ENCODE results near the gene LMBRD2.

LMBRD2 gene

DNA sequence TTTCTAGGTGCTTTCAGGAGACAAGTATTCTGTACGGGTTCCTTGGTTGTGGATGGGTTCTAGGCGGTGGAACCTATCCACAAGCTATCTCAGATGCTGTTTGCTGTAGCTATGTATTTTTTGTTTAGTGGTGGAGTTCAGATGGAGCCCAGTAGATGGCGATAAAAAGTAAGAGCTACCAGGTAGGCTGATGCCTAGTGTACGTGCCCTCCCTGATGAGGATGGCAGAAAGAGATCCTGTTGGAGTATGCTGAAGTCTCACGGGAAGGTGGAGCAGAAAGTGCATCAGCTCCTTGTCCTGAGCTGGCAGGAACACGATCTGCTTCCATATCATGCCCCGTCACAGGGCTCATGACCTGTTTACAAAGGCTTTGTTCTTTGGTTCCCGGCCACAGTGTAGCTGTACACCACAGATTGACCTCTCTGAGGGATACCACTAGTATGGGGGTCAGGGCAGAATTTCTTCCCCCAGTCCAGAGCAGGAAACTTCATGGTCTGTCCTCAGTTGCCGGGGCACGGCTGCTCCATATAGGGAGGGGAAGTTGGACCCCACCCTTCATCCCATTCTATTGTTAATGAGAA lies 72.4 kb downstream of the LMBRD2 start:
- TF ChIP-seq, protein P1, sequence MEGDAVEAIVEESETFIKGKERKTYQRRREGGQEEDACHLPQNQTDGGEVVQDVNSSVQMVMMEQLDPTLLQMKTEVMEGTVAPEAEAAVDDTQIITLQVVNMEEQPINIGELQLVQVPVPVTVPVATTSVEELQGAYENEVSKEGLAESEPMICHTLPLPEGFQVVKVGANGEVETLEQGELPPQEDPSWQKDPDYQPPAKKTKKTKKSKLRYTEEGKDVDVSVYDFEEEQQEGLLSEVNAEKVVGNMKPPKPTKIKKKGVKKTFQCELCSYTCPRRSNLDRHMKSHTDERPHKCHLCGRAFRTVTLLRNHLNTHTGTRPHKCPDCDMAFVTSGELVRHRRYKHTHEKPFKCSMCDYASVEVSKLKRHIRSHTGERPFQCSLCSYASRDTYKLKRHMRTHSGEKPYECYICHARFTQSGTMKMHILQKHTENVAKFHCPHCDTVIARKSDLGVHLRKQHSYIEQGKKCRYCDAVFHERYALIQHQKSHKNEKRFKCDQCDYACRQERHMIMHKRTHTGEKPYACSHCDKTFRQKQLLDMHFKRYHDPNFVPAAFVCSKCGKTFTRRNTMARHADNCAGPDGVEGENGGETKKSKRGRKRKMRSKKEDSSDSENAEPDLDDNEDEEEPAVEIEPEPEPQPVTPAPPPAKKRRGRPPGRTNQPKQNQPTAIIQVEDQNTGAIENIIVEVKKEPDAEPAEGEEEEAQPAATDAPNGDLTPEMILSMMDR (IDR thresholded peaks at IDR 0.05; ENCODE audit: low read depth, low read length, missing control alignments): peak; percentile 68
- H3K4me3 ChIP-seq (replicated peaks; ENCODE audit: low read depth, low read length): no peak overlapping the region
- DNase-seq (ENCODE audit: extremely low read depth, low read depth): no peak

DNA sequence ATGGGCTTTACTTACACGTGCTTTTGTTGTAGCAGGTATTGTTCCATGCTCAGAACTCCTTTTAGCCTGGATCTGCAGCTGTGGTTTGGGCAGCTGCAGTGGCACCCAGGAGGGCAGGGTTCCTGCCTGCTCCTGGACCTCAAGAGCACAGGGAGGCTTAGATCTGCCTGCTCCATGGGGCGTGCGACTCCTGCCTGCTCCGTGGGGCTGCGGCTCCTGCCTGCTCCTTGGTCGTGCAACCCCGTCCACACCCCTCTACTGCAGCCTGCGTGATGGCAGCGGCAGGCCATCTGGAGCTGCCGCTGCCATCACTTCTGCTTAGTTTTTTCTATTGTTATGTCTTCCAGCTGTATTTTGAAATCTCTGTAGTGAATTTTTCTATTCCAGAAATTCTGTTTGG lies 73.3 kb downstream of the LMBRD2 start:
- DNase-seq (ENCODE audit: extremely low read depth, low read depth): no peak
- no peak overlapping the region for H3K4me3 ChIP-seq (replicated peaks; ENCODE audit: low read depth, low read length)
- TF ChIP-seq, protein P1 (IDR thresholded peaks at IDR 0.05; ENCODE audit: low read depth, low read length, missing control alignments): no peak

DNA sequence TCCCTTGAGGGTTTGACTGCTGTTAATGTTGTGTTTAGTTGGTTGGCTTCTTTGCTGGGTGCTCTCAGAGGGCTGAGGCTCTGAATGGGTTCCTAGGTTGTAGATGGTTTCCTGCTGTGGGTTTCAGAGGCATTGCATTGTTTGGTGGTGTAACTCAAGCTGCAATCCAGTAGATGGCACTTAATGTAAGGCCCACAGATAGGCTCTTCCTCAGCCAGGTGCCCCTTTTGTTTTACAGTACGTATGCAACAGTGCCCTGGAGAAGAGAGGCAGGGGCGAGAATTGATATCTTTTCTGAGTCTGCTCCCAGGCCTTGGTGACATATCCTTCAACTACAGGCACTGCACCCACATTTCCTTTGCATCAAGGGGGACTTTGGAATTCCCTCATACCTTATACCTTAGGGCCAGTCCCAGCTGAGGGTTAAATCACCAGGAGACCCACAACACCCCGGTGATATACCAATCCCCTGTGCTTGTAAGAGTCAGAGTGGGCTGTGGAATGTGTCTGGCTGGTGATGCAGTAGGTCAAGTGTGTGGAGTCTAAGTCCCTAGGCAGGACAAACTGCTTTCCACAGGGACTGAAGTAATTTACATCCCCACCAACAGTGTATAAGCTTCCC lies 78.0 kb downstream of the LMBRD2 start:
- DNase-seq (ENCODE audit: extremely low read depth, low read depth): no peak
- no peak overlapping the region for H3K4me3 ChIP-seq (replicated peaks; ENCODE audit: low read depth, low read length)
- TF ChIP-seq, protein P1 (IDR thresholded peaks at IDR 0.05; ENCODE audit: low read depth, low read length, missing control alignments): peak; percentile 13

DNA sequence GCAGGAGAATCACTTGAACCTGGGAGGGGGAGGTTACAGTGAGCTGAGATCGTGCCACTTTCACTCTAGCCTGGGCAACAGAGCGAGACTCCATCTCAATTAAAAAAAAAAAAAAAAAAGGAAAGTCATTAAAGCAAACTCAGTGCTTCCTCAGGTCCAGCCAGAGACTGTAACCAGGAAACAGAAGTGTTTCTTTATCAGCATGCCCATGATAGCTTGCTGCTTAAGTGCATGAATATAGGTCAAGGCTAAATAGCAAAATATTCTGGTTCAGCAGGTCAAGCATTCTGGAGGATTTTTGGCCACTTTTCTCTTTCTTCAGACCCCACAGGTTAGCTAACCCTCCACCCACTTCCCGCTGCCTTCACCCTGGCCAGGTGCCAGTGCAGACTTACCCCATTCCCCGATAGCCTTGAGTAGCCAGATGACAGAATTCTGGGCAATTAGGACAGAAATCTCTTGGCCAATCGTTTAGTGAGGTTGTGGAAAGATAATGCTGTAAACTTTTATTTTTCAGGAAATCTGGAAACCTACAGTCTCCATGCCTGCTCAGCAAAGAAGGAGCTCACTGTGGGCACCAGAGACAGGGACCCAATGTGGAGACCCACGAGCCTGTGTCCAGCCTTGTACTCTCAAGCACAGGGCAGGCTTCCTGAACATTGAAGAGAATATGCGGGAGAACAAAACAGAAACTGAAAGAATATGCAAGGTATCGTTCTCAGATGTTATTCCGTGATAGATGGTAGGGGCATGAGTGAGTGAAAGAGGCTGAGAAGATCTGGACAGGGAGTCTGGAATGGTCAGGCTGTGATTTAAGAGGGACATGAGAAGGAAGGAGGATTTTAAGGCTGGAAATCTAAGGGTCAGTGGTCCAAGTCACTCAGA lies 80.8 kb downstream of the LMBRD2 start:
- TF ChIP-seq, protein P1 (IDR thresholded peaks at IDR 0.05; ENCODE audit: low read depth, low read length, missing control alignments): no peak
- DNase-seq (ENCODE audit: extremely low read depth, low read depth): no peak
- no peak overlapping the region for H3K4me3 ChIP-seq (replicated peaks; ENCODE audit: low read depth, low read length)

DNA sequence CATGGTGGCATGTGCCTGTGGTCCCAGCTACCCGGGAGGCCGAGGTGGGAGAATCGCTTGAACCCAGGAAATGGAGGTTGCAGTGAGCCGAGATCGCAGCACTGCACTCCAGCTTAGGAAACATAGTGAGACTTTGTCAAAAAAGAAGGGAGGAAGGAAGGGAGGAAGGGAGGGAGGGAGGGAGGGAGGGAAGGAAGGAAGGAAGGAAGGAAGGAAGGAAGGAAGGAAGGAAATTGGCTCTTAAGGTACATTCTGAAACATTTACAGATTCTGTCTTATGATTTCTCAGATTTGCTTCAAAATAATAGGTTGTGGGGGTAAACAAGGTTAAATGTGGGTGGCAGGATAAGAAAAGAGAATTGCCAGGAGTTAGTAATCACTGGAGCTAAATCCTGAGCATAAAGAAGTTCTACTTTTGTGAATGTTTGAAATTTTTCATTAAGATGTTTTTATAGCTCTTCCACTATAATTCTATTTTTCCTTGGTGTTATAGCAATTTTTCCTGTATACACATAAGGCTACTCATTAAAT lies 82.9 kb downstream of the LMBRD2 start:
- TF ChIP-seq, protein P1 (IDR thresholded peaks at IDR 0.05; ENCODE audit: low read depth, low read length, missing control alignments): no peak
- DNase-seq (ENCODE audit: extremely low read depth, low read depth): no peak
- H3K4me3 ChIP-seq (replicated peaks; ENCODE audit: low read depth, low read length): no peak overlapping the region

DNA sequence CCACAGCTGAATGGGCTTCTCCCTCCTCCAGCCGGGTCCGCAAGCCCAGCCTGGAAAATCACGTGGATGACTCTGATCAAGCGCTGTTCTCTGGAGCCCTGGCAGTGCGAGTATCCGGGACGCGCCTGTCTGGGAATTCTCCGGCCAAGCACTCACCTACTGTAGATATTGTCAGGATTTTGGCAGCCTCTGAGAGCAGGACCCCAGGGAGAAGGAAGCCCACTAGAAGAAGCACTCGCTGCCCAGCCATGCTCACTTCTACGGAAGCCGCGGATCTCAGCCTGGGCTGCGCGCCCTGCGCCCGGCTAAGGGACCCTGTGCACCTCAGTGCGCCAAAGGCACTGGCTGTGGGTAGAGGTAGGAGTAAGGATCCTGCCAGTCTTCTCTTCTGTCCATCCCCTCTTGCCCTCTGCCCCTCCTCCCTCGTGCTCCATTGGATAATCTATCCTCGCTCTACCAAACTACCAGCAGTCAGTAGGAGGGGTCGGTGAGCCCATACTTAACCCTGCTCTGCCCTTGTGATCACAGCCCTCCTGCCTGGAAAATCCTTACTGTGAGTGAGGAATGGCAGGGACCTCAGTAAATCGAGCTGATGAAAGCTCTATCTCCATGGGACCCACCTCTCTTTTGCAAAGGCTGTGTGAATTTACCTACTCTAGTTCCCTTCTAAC lies 85.0 kb downstream of the LMBRD2 start, which contains the start of gene UGT3A2:
Gene UGT3A2 (minus strand): TSS at position 343 of the 671 bp plus-strand sequence. CDS start 93 bp downstream, at position 250.
- TF ChIP-seq, protein P1 (IDR thresholded peaks at IDR 0.05; ENCODE audit: low read depth, low read length, missing control alignments): no peak
- DNase-seq (ENCODE audit: extremely low read depth, low read depth): no peak
- no peak within 1 kb of the TSS; the same call in 1 of the 2 replicates for H3K4me3 ChIP-seq (replicated peaks; ENCODE audit: low read depth, low read length)
